ENCODE results near the gene CCR1.

GRCh38 chr3:46213201-46213600 lies 5.1 kb upstream of the CCR1 start:
- TF ChIP-seq EZH2 (IDR thresholded peaks at IDR 0.05; ENCODE audit: borderline replicate concordance, insufficient read depth, low read length, poor library complexity, severe bottlenecking) (no peak), EP300 (conservative IDR thresholded peaks at IDR 0.05; ENCODE audit: poor library complexity, severe bottlenecking) (no peak), POLR2AphosphoS5 (IDR thresholded peaks at IDR 0.05) (no peak), CTCF (IDR thresholded peaks at IDR 0.05; ENCODE audit: poor library complexity, severe bottlenecking) (no peak), RAD21 (conservative IDR thresholded peaks at IDR 0.05) (no peak)
- TF ChIP-seq, protein P1, sequence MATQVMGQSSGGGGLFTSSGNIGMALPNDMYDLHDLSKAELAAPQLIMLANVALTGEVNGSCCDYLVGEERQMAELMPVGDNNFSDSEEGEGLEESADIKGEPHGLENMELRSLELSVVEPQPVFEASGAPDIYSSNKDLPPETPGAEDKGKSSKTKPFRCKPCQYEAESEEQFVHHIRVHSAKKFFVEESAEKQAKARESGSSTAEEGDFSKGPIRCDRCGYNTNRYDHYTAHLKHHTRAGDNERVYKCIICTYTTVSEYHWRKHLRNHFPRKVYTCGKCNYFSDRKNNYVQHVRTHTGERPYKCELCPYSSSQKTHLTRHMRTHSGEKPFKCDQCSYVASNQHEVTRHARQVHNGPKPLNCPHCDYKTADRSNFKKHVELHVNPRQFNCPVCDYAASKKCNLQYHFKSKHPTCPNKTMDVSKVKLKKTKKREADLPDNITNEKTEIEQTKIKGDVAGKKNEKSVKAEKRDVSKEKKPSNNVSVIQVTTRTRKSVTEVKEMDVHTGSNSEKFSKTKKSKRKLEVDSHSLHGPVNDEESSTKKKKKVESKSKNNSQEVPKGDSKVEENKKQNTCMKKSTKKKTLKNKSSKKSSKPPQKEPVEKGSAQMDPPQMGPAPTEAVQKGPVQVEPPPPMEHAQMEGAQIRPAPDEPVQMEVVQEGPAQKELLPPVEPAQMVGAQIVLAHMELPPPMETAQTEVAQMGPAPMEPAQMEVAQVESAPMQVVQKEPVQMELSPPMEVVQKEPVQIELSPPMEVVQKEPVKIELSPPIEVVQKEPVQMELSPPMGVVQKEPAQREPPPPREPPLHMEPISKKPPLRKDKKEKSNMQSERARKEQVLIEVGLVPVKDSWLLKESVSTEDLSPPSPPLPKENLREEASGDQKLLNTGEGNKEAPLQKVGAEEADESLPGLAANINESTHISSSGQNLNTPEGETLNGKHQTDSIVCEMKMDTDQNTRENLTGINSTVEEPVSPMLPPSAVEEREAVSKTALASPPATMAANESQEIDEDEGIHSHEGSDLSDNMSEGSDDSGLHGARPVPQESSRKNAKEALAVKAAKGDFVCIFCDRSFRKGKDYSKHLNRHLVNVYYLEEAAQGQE (IDR thresholded peaks at IDR 0.05; ENCODE audit: borderline replicate concordance), result no peak
